COLO829 (cell line): ENCODE results near the gene OSBPL2.

ENCODE experiments used
- DNase-seq: peaks from one replicate; pipeline ENCODE4 v3.0.0; 2012; ENCODE audit warnings: low spot score

Gene OSBPL2

DNA sequence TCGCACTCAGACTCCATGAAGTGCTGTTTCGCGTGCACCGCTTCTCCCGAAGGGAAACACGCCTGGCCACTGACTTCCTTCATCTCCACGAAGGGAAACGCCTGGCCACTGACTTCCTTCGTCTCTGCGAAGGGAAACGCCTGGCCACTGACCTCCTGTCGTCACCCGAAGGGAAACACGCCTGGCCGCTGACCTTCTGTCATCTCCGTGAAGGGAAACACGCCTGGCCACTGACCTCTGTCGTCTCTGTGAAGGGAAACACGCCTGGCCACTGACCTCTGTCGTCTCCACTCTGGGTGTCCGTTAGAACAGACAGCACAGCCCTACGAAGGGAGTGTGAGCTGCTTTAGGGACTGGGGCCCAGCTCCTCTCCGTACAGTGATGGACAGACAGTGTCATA, 47.4 kb downstream of the OSBPL2 start:
- no peak for DNase-seq

DNA sequence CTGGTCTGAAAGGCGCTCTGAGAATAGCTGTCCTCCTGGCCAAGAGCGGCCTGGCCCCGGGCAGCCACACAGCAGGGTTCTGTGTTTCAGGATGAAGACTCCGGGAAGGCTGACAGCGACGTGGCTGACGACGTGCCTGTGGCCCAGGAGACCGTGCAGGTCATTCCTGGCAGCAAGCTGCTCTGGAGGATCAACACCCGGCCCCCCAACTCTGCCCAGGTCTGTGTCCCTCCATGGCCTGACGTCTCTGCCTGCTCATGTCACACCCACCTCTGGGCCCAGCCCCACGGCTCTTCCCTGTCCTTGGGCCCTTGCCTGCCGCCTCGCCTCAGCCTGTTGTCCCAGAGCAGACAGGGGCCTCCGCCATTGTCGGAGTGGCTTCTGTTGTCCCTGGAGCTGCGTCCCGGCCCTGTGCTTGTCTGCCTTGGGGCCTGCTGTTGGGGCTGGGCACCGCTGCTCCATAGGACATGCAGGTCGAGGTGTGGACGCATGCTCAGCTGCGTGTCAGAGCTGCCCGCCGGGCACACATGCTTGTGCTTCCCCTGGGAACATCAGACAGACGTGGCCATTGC, 48.3 kb downstream of the OSBPL2 start:
- no peak for DNase-seq

- no peak for DNase-seq
Measured at GRCh38 chr20:62287129-62287528, 48.8 kb downstream of the OSBPL2 start.

DNA sequence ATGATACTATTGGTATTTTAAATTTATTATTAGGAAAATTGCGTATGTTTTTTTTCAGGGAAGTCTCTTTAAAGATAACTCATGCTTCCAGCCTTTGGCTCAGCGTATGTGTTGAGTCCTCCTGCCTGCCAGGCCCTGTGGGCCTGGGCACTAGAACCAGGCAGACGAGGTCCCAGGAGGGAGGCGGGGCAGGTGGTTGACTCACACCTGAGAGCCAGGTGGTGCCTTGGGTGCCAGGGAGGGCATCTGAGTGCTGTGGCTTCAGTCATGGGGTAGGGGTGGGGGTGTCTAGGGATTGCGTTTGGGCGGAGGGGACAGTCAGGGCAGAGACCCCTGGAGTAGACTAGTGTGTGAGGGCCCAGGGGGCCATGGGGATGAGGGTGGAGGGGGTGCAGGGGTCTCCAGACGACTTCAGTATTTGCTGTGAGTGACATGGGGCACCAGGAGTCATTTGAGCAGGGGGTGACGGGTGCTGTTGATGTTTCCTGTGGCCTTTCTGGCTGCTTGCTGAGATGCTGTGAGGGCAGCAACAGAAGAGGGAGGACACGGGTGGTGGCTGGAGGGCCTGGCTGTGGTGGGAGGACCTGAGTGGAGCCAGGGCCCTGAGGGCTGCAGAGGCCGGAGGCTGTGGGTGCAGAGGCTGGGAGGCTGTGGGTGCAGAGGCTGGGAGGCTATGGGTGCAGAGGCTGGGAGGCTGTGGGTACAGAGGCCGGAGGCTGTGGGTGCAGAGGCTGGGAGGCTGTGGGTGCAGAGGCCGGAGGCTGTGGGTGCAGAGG, 49.6 kb downstream of the OSBPL2 start:
- no peak for DNase-seq

DNA sequence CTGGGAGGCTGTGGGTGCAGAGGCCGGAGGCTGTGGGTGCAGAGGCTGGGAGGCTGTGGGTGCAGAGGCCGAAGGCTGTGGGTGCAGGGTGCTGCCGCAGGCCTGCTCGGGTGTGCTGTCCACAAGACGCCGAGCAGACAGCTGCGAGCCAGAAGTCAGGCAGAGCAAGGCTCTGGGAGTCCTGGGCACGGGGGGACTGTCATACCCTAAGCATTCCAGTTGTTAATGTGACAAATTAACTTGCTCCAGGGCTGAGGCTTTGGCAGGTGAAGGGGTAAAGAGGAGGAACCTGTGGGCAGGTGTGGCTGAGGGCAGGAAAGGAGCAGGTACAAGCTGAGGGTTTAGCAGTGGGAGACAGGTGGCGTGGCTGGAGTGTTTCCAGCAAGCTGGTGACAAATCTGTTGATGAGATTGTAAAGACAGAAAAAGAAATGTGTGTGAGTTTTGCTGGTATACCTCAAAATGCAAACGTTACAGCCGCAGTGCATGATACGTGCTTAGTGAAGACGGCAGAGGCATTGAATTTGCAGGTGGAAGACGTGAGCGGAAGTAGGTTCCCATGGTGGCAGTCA, 50.3 kb downstream of the OSBPL2 start:
- DNase-seq: no peak

DNA sequence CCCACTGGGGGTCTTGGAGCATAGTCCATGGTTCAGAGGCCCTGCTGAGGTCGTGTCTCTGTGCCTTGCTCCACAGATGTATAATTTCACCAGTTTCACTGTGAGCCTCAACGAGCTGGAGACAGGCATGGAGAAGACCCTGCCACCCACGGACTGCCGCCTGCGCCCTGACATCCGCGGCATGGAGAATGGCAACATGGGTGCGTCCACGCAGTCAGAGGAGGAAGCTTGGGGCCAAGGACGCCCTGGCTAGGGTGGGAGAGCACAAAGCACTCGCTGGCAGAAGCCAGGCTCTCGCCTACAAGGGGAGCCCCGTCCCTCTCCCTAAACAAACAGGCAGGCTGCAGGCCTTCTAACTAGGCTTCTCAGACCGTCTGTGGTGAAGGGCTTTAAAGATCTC, 50.8 kb downstream of the OSBPL2 start:
- DNase-seq: no peak

- DNase-seq: no peak
Measured at GRCh38 chr20:62289898-62290297, 51.6 kb downstream of the OSBPL2 start.

DNA sequence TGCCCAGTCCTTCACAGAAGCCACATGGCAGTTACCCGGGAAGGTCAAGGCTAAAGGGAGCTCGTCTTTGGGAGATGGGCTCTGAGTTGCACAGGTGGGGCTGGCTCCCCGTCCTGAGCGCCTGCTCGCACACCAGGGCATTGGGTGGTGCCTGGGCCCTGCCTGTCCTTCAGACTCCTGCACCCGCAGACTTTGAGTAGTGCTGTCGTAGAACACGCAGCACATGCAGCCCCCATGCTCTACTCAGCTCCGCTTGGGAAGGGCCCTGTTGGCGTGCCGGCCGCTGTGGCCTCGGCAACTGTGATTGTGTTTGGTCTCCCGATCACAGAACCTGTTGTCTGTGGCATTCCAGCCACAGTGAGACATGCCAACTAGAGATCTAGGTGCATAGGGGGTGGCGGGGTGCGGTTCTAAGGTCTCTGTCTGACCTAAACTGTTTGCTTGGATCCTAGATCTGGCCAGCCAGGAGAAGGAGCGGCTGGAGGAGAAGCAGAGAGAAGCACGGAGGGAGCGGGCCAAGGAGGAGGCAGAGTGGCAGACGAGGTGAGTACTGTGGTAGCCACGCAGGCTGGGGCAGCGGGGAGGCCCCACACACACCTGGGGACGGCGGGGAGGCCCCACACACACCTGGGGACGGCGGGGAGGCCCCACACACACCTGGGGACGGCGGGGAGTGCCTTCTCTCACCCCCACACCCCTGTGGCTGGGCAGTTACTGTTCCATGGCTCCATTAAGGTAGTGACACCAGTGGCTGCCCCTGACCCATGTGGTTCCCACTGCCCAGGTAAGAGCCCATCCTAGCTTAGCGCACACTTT, 53.1 kb downstream of the OSBPL2 start:
- no peak for DNase-seq

GRCh38 chr20:62292108-62292507, 53.8 kb downstream of the OSBPL2 start:
- no peak for DNase-seq

DNA sequence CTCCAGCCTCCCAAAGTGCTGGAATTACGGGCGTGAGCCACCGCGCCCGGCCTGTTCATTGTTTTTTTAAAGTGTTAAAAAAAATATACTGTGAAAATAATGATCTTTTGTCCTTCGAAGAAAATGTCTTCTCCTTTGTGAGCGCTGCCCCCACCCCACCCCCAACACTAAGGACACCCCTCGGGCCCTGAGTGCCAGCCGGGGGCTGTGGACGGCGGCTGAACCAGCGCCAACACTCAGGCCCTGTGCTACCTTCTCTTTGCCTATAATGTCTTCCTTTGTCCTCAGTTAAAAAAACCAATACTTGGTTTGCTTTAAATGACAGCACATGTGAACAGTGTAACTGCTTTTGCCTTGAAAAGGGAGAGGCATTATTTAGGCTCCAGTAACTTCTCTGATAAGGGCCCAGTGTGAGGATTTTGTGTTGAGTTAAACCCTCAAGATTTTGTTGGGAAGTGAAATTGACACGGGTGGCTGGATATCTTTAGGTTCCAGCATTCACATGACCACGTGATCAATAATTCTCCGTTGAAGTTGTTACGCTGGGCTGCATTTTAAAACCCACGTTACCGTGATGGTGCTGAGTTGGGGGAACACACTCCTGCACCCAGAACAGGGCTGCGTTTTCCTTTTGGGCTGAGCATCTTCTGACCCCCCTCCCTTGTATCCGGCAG, 54.9 kb downstream of the OSBPL2 start:
- peak; percentile 48 for DNase-seq

GRCh38 chr20:62293946-62294345, 55.6 kb downstream of the OSBPL2 start:
- DNase-seq: no peak

DNA sequence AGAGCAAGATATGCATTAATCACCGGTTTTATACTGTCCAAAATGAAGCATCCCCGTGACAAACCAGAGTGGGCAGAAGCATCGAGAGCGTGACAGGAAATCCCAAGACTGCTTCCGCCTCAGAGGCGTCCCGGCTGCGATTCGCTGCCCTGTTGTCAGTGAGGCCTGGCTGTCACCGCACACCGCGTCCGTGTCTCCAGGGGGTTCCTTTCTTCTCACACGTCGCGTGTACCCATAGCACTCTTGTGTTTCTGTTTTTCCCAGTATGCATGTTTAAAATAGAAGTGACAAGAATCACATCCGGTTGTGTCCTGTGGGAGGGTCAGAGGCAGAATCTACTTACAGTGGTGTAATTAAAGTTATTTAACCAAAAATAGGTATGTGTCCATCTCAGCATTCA, 56.2 kb downstream of the OSBPL2 start:
- DNase-seq: no peak

DNA sequence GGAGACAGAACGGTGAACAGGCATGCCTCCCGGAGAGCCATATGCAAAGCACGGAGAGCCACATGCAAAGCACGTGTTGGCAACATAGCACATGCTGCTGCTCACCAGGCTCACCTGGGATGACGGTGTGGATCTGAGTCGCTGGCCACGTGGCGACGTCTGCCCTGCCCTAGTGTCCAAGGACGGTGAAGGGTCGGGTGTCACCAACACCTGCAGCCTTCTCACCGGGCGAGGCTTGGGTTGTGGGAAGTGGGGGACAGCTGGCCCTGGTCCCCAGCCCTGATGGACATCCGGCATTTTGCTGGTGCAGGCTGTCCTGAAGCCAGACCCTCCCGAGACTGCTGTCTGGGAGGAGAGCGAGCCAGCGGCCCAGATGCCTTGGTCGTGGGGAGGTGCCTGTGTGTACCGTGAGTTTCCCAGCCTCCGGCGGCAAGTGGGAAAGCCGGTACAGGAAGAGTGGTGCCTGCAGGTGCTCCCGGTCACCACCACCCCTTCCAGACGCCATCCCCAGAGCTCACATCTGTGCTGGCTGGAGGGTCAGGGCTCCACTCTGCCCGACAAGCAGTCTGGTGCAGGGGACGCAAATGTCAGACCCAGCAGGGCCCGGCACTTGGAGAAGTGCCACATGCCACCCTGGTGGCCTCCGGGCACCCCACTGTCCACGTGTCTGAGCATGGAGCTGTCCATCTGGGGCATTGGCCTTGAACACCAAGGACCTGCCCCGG, 58.6 kb downstream of the OSBPL2 start:
- no peak for DNase-seq

DNA sequence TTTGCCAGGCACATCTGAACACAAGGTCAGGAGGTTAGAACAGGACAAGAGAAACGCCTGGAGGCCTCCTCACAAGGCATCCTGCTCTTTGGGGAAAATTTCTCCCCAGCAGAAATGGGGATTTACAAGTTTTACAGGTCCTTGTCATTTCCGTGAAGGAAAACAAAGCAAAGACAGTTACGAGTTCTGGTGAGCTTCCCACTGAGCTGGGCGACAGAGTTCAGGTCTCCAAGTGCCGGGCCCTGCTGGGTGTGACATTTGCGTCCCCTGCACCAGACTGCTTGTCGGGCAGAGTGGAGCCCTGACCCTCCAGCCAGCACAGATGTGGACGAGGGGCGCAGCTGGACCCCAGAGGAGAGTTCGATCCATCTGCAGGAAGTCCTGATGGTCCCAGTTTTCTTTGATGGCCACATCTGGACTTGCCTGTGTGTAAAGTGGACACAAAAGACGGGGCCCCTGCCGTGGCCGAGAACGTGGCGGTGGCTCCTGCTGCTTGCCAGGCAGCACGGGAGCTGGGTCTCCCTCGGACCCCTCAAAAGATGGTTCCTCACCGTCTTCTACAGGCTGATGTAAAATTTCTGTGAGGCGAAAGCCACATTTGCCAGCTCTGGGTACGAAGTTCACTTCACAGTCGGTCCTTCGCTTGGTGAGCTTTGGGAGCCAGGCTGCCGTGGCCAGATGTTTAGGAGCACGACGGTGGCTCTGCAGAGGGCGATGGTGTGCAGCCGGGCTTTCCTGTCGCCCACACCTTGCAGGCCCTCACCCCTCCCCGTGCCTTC, 59.3 kb downstream of the OSBPL2 start:
- DNase-seq: no peak

- no peak for DNase-seq
Measured at GRCh38 chr20:62298577-62299249, 60.4 kb downstream of the OSBPL2 start.

DNA sequence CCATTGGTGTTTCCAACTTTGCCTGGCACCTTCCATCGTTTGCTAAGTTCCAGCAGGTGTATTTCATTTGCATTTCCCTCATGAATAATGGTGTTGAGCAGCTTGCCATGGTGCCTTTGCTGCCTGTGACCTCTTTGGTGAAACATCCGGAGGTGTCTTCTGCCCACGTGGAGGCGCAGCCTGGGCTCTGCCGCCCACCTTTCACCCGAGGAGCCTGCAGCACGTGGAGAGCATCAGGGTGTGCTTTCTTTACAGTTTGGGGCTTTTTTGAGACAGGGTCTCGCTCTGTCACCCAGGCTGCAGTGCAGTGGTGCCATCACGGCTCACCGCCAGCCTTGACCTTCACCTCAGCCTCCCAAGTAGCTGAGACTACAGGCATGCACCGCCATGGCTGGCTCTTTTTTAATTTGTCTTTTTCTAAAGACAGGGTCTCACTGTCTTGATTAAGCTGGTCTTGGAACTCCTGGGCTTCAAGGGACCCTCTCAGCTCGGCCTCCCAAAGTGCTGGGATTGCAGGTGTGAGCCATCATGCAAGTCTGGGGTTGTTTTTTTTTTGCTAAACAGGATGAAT, 61.4 kb downstream of the OSBPL2 start:
- no peak for DNase-seq

- DNase-seq: no peak
Measured at GRCh38 chr20:62300319-62300718, 62.0 kb downstream of the OSBPL2 start.

DNA sequence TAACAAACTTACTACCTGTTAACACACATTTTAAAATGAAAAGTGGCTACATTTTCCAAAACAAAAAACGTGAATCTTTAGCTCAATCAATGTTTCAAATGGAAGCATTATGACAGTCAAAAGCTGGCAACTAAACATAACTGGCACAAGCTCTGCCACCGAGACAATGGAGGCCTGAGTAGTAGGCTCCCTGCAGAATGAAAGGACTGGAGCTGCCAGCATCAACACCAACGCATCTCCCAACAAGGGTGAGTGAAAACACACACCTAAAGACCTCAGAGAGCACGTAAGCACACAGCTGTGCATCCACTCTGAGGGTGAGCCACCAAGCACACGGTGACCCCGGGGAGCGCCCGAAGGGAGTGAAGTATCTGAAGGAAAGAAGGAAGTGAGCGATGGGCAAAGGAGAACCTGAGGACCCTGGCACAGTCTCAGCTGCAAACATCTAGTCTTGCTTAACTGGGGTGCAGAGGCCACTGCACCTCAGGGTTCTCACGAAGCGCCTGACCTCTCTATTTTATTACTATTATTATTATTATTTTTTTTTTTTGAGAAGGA, 62.9 kb downstream of the OSBPL2 start:
- no peak for DNase-seq

DNA sequence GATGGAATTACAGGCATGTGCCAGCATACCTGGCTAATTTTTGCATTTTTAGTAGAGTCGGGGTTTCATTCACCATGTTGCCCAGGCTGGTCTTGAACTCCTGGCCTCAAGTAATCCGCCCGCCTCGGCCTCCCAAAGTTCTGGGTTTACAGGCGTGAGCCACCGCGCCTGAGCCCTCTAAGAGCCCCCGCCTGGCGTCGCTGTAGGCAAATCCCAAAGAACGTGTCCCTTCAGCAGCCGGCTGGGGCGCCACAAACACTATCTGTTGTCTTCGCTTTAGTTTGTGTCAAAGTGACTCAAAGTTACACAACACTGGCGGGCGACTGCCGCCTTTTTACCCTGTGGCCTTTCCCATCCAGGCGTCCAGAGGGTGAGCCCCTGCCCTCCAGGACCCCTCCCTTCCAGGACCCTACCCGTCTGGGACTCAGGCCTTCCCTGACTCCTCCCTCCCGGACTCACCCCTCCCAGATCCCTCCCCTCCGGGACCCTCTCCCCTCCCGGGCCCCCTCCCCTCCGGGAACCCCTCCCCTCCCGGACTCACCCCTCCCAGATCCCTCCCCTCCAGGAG, 63.5 kb downstream of the OSBPL2 start:
- DNase-seq: peak; percentile 94
